ENCODE measurements around the gene PAPPA.

Gene PAPPA

DNA sequence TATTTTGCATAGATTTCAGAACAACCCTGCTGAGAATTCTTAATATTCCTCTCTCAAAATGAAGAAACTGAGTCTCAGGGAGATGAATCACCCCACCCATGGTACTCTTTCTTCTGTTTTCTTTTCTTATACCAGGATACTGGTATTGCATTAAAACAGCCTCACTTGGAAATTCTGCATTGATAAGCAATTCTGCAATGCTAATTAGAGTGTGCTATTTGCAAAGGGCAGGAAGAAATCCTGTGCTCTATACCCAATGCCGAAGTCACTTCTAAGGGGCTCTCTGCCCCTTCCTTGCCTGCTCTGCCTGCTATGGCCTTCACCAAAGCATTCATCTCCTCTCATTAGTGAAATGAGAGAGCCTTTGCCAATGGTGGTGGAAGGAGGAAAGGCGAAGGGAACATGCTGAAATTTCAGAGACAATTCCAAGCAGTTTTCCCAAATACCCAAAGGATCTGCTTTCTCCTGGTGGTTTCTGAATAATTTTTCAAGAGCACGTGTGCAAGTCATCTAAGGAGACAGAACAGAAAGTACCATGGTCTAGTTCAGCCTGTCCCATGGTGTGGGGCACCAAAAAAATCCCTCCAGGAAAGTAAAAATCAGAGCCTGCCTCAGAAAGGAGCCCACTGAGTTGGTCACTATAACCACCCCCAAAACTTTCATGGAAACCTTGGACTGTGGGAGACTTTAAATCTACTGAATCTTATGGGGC lies 156.5 kb downstream of the PAPPA start:
- no peak for DNase-seq

DNA sequence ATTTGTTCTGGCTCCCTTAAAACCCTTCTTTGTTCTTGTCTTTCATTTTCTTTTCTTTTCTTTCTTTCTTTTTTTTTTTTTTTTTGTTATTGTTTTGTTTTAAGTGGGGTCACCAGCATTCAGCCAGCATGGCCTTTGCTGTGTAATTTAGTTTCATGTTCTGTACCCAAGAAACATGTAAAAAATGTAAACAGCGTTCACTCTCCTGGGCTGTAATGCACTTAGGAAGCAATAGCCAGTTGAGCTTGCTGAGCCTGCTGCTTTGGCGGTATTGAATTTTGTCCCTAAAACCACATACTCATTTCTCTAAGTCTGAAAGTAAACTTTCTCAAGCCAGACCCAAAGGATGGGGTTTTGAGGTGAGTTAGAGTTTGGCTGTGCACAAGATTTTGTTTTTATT lies 158.6 kb downstream of the PAPPA start:
- DNase-seq: no peak

DNA sequence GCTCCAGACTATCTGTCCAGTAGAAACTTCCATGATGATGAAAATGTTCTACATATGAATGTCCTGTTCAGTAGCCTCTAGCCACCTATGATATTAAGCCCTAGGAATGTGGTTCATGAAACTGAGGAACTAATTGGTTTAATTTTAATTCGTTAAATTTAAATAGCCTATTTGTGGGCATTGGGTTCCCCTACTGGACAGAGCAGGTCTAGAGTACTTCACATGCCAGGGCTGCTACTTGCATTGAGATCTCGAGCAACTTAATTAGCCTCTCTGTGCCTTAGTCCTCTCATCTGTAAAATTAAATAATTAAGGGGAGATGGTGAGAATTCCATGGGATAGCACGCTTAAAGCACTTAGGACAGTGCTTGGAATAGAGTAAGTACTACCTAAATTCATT lies 160.0 kb downstream of the PAPPA start:
- DNase-seq: no peak

DNA sequence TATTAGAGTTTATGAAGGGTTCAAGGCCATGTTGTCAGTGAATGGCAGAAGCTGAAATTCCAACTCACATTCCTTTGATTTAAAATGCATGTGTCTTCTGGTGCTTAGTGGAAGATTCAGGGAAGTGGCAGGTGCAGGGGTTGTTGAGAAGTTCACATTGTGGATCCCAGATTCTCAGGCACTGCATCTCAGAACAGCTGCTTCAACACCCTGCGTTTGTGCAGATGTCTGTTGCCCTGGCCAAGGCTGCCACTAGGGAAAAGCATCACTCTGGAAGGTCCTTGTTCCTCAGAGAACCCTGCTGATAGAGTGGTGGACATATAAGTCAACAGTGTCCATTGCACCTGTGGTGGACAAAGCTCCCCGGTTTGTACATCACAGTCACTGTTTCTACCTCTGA lies 162.7 kb downstream of the PAPPA start:
- DNase-seq: no peak

DNA sequence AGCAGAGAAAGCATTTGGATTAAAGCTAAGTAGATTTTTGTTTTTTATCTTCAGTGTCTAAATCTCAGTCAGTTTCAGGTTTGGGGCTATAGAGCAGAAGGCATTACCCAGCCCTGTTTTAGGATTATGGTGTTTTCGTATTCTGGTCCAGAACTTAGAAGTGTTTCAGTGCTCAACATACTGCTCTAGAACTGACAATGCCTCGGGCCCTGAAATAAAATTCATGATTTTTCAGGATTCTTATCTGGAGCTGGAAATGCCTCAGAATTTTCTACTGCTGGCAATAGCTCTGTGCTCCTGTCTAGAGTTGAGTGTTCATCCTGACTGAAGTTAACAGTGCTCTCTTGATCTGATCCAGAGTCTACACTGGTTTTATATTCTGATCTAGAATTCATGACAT lies 163.9 kb downstream of the PAPPA start:
- DNase-seq: no peak

DNA sequence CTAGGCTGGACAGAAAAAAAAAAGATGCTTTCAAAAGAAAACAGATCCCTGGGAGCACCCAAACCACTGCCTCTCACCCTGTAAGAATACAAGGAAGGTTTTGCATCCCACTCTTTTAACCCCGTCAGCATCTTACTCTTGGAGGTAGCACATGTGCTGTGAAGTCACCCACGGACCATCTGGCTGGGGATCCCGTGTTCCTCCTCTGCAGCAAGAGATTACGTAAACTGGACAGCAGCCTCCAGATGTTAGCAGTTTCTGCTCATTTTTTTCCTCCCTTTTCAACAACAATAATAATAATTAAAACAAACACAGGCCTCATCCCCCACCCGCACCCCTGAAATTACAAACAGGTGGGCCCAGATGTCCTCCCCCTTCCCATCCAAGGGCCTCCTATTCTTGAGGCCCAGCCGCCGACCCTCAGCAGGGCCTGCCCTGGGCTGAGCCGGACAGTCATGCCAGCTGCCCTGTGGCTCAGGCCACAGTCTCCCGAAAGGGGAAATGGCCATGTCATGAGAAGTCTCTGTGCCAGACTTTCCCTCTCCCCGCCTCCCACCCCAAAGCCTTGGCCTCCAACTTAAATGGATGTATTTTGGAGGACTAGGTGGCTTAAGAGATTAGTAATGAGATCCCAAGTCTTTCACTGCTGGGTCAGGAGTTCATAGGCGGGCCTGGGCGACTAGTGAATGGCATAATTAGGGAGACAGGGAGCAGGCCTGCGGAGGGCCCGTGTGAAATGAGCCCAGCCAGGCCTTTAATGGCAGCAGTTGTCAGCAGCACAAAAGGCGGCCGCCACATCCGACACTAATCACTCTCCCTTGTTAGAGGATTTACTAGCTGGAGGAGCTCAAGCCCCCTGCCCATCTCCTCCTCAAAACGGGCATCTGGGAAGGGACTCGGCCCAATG lies 165.1 kb downstream of the PAPPA start:
- peak in 1 of 51 donors; percentile 10 for DNase-seq

DNA sequence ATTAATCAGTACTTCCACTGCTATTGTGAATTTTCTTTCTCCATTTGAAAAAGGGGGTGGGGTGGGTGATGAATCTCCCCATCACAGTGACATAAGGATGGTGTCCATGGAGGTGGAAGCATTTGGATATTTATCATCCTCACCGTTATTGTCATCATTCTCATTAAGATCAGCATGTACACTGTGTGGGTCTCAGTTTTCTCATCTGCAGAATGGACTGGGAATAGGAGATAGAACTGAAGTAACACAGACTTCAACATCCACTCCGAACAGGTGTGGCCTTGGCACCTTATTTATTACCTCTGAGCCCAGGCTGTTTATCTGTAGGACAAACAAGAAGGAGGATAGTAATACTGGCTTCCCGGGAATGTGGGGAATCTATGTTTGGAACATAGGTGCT lies 165.9 kb downstream of the PAPPA start:
- no peak for DNase-seq

DNA sequence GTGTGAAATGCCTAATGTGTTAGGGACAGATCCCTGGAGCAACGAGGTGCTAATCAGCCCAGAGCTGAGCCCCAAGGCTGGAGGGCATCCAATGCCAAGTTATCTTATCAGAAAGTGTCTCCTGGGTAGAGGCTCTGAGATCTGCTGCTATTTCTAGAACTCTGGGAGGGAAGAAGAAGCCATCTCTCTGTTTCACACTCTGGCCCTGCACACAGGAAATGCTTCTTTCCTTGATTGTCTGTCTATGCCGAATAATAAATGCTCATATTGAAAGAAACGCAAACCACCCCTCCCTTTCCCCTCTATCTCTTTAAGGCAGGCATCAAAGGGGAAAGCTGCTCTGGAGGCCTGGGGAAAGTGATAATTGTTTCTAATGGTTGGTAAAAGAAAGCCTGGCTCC lies 166.7 kb downstream of the PAPPA start:
- DNase-seq: no peak

DNA sequence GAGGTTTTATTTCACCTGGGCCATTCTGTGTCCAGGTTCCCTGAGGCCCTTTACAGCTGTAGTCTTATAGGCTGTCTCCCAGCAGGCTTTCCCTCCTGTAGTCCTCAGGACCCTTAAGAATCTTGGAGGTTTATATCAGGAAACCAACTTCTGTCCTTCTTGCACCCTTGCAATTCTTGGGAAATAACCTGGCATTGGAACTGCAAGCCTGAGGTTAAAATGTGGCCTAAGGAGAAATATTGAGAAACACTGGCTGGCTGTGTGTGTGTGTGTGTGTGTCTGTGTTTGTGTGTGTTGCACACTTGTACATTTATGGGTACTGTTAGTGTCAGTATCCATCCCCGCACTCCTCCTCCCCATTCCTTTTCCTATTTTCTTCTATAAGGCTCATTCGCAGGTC lies 168.9 kb downstream of the PAPPA start:
- DNase-seq: no peak

DNA sequence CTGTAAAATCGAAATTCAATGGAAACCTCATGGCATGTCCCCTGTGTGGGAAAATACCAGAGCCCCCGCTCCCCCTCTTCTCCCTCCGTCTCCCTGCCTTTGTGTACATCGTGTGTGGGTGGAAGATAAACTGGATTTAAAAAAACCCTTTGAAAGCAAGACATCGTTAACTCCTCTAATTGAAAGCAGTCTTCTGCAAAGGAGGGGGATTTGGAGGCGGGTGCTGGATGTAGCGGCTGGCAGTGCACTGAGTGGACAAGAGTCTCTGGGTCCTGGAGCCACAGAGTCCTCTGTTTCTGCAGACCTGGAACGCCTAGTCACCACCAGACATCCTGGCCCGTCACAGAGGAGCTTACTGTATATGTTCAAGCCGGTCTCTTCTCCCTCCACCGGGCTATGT lies 169.4 kb downstream of the PAPPA start:
- DNase-seq: no peak

DNA sequence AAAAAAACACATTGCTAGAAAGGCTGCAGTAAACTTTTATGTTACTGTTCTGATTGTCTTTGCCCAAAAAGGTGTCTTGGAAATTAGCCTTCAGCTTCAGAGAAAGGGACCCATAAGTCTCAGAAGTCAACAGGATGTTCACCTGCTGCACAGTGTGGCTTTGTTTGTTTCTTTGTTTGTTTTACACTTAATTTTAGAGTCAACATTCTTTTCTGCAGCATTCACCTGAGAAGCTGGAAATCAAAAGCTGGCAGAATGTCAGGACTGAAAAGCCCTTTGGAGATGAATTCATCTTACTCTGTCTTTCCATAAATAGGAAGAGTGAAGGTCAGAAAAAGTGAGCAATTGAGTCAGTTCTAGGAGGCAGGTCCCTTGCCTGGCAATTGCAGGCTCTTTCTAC lies 170.0 kb downstream of the PAPPA start:
- no peak for DNase-seq

DNA sequence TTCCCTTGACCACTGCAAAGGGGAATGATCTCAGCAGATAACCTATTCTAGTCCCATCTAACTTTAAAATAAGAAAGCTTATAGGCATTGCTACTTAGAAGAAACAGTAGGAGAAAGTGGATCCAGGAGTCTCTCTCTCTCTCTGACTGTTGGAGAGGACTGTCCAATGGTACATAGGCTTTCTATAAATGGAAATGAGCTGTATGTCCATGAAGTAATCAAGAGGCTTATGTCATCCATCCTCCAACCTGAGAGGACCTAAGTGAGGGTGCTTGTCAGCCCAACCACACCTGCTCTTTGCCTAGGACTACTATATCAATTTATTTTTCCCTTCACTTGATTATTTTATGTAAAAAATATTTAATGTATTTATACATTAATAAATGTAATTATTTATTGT lies 172.3 kb downstream of the PAPPA start:
- no peak for DNase-seq

DNA sequence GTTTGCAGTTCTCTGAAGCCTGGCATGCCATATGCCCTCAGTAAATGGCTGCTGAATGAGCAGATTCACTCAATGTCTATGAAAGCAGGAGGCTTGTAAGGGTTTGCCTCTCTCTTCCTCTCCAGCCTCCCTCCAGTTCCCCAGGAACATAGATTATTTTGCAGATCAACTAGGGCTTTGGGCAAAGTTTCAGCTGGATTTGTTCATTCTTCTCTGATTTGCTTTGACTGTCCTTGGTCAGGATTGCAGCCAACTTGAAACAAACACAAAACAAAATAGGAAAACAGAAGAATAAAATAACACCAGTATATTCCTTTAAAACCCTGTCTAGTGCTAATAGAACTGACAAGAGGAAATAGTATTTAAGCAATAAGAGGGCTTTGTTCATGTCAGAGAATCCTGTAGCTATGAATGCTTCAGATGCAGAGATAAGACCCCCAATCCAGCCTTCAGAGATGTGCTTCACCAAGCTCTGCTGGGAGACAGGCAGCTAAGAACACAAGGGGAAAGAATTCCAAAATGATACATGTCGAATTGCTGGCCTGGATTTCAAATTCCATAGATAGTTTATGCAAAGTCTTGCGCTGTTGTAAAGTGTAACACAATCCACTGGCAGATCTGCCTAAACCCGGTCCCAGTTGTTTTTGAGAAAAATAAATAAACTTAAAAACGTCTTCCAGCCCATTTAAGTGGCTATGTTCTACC lies 174.3 kb downstream of the PAPPA start:
- DNase-seq: no peak

DNA sequence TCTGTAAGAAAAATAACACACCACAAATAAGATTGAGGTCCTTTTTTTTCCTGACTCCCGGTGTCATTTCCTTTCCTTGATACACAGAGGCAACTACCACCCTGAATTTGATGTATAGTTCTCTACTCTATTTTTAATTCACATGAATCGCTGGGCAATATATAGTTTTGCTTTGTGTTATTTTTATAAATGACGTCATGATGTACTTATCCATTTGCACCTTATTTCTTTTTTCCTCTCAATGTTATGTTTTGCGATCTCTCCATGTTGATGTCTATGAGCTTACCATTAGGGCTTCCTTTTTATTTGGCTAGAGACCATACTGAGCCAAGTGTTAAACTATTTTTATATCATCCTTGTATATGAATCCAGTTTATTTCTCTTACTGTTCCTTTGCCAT lies 175.9 kb downstream of the PAPPA start:
- no peak for DNase-seq

DNA sequence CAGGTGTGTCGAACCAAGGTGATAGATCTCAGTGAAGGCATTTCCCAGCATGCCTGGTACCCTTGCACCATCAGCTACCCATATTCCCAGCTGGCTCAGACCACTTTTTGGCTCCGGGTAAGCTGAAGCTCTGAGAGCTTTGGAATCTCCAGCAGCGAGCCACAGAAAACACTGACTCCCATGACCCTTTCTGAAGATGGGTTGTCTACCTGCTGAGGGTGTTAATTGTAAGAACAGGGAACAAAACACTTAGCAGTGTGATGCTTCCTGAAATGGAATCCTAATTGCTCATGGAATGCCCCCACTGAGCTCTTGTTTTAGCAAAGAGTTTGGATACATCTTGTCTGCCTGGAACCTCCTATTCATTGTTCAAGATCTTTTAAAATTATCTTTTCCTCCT lies 177.7 kb downstream of the PAPPA start:
- no peak for DNase-seq

DNA sequence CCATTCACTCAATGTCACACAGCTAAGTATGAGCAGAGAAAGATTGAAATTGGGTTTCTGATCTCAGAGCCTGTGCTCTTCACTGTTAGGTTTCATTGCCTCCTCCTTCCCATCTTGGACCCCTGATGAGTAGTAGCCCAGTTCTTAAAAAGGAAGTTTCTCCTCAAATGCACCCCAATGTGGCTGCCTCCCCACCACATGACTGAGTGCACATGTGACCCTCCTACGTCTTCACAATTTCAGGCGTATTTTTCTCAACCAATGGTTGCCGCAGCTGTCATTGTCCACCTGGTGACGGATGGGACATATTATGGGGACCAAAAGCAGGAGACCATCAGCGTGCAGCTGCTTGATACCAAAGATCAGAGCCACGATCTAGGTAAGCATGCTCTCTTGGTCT lies 178.5 kb downstream of the PAPPA start:
- DNase-seq: no peak

DNA sequence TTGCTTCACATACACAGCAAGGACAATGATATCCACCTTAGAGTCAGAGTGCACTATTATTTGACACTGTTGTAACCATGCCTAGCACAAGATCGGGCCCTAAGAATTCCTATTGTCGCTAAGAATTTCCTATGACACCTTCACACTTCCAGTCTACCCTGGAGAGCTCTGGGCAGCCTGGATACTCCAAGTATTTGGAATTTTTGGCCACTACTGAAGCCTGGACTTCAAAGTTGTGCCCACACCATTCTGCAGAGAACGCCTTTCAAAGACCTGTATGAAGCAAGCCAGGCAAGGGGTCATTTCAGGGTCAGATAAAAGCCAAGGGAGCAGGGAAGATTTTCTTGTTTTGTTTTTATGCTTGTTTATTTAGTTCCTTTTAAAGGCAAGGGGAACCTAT lies 179.7 kb downstream of the PAPPA start:
- no peak for DNase-seq

DNA sequence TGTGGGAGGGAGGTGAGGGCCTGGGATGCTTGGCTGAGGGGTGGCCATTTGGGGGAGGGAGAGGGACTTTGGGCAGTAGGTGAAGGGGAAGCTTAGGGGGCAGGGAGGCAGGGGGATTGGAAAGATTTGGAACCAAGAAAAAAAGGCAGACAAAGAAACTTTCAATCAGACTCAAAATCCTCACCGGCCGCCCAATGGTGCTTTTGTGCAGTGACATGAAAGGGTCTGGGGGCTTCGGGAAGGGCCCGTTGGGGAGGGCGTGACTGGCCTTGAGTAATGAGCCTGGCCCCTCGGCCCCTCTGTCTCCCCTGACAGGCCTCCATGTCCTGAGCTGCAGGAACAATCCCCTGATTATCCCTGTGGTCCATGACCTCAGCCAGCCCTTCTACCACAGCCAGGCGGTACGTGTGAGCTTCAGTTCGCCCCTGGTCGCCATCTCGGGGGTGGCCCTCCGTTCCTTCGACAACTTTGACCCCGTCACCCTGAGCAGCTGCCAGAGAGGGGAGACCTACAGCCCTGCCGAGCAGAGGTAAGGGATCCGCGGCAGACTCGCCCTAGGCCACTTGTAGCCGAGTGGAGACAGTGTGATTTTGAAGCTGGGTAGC lies 181.1 kb downstream of the PAPPA start:
- no peak for DNase-seq

DNA sequence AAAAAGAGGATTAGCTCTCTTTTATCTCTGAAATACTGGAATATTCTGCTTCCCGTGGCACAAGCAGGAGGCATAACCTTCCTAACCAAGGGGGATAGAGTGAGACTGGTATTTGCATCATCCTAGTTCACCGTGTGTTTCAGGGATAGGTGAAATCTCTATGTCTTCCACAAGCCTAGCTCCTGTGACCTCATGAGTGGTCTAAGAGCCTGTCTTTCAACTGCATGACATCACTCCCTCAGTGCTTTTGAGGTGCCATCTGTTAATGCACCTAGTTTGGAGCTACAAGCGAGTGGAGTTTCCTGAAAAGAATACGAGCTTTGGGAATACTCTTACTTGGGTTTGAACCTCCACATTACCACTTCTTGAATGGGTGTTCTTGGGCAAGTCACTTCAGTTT lies 181.8 kb downstream of the PAPPA start:
- no peak for DNase-seq

DNA sequence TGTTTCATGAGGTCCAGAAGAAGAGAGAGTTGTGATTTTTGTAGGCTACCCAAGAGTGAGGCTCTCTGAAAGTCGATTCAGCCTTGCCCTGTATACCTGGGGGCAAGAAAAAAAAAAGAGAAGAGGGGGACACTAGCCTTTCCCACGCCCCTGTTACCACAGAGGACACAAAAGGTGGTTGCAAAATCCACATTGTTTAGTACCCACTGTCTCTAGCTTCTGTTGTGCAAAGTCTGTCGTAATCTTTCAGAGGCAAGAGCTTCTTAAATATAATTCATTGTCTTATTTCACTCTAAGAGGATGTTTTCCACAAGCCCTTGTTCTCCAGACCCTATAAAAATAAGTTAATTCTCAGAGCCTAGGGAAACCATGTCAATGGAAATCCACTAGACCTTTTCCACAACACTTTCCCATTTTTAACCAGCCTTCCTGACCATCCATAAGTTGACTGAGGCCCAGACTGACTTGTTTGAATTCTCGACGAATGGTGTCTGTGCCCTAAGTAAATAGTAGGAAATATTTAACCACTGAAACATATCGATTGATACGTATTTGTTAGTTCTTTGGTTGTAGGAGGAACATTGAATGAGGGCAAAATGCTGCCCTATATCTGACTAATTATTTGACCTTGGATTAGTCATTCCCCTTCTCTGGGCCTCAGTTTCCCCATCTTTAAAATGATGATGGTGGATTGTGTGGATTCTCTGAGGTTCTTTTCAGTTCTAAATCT lies 182.7 kb downstream of the PAPPA start:
- no peak for DNase-seq

DNA sequence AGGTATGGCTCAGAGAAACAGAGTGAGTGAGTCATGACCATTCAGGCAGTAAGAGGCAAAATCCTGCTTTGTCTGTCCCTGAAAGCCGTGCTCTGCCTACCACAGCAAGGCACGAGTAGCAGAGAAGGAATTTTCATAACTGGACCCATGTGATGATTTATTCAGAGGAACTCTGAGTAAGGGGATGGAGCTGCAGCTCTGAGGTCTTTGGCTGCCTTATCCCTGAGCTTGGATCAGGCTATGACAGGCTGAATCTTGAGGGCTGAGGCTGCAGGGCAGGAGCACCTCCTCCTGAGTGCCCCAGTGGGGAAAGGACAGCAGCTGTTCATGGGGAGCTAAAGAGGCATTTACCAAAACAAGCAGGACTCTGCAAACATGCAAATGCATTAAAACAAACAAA lies 183.4 kb downstream of the PAPPA start:
- no peak for DNase-seq
